VCaP (cell line): ENCODE results near the gene RAD51.
"Not testable (repeated sequence)": the region's sequence is repeated elsewhere in the genome, so short reads cannot be mapped to it uniquely, and the experiment has no call there.

Experiments
- H3K27ac ChIP-seq: fragments of 450-650 bp; 2 replicates; pipeline ENCODE4 v1.5.1; 2017
- CTCF ChIP-seq: fragments of 450-650 bp; conservative IDR thresholded peaks from 2 replicates; pipeline ENCODE4 v1.5.1; 2017; ENCODE audit warnings: mild to moderate bottlenecking, moderate library complexity

RAD51 gene

GRCh38 chr15:40694688-40695468, at the start of gene RAD51:
Gene RAD51 (plus strand): TSS chr15:40695174. CDS start chr15:40698759, 3,585 bp downstream.
- no peak for TF ChIP-seq CTCF
- H3K27ac ChIP-seq: peak within 1 kb of the TSS; percentile 93

DNA sequence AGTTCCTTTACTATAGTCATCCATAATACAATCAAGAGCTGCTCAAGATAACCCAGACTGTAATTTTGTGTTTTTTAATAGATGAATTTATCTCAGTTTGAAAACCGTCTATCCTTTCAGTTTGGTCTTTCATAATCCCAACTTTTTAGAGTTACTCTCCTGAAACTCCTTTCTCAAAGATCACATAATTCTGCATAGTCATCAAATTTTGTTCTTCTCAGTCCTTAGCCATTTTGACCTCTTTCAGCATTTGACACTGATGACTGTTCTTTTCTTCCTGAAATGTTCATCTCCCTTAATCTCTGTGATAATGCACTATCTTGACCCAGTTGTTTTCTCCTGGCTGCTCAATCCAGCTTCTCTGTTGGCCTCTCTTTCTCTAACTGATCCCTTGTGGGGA, 47.5 kb upstream of the RAD51 start:
- no peak for TF ChIP-seq CTCF
- H3K27ac ChIP-seq: no peak overlapping the region

- no peak for TF ChIP-seq CTCF
- no peak overlapping the region for H3K27ac ChIP-seq
Observed at GRCh38 chr15:40650479-40650878, 44.5 kb upstream of the RAD51 start.

DNA sequence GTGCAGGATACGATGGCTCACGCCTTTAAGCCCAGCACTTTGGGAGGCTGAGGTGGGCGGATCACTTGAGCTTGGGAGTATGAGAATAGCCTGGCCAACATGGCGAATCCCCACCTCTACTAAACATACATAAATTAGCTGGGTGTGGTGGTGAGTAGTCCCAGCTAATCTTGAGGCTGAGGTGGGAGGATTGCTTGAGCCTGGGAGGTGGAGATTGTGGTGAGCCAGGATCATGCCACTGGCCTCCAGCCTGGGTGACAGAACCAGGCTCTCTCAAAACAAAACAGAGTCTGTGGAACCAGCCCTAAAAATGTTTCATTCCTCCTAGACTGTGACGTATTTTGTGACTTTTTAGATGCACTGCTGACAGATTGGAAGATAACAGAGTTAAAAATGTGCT, 34.3 kb upstream of the RAD51 start:
- TF ChIP-seq CTCF: no peak
- no peak overlapping the region for H3K27ac ChIP-seq

- no peak for TF ChIP-seq CTCF
- no peak overlapping the region for H3K27ac ChIP-seq
Observed at GRCh38 chr15:40664909-40665308, 30.1 kb upstream of the RAD51 start.

GRCh38 chr15:40676290-40676689, 18.7 kb upstream of the RAD51 start:
- H3K27ac ChIP-seq: not testable (repeated sequence)

- H3K27ac ChIP-seq: not testable (repeated sequence)
Observed at GRCh38 chr15:40676906-40677305, 18.1 kb upstream of the RAD51 start.

DNA sequence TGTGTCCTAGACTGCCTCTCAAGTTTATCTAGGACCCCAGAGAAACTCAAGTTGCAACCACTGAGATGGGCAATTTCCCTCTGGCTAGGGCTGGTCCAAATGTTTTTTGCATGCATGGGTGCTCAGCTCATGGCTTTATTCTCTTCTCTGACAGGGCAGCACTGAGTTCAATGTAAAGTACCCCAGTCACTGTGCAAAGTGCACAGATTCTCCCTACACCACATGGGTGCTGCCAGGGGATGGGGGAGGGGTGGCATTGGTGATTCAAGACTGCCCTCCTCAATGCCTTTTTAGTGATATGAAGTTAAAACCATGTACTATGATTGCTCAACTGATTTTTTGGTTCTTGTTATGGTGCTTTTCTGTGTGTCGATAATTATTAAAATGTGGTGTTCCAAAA, 14.8 kb upstream of the RAD51 start:
- TF ChIP-seq CTCF: no peak
- no peak overlapping the region for H3K27ac ChIP-seq

DNA sequence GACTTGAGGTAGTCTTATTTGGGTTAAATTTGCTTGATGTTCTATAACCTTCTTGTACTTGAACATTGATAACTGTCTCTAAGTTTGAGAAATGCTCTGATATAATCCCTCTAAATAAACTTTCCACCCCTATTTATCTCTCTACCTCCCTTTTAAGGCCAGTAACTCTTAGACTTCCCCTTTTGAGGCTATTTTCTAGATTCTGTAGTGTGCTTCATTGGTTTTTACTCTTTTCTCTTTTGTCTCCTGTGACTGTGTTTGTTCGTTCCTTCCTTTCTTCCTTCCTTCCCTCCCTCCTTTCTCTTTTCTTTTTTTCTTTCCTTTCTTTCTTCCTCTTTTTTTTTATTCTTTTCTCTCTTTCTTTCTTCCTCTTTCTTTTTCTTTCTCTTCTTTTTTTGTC, 14.0 kb upstream of the RAD51 start:
- not testable (repeated sequence) for H3K27ac ChIP-seq
